DOHH2 (cell line): Measurements from ENCODE around the gene GRIN2D.

ENCODE experiments used
- H3F3A ChIP-seq: fragments of 200-600 bp; sonication (generic), shearing (Covaris generic); 2 replicates; pipeline ENCODE4 v1.6.0; 2016; ENCODE audit warnings: antibody characterized with exemption, mild to moderate bottlenecking; ENCODE audit not compliant: control insufficient read depth, insufficient read depth
- H3K27ac ChIP-seq: fragments of 200-600 bp; sonication (generic); 2 replicates; pipeline ENCODE4 v1.5.1; 2014; ENCODE audit warnings: low read depth, mild to moderate bottlenecking, low read length, moderate library complexity
- H3K27me3 ChIP-seq: fragments of 200-600 bp; sonication (generic); 2 replicates; pipeline ENCODE4 v1.6.1; 2014; ENCODE audit warnings: mild to moderate bottlenecking, low read length, mixed read lengths; ENCODE audit not compliant: control insufficient read depth
- H3K36me3 ChIP-seq: fragments of 200-600 bp; sonication (generic); 2 replicates; pipeline ENCODE4 v1.6.1; 2014; ENCODE audit warnings: mild to moderate bottlenecking, low read length, moderate library complexity, mixed read lengths; ENCODE audit not compliant: control insufficient read depth
- H3K4me1 ChIP-seq: fragments of 200-600 bp; sonication (generic); 2 replicates; pipeline ENCODE4 v1.6.1; 2014; ENCODE audit warnings: mild to moderate bottlenecking, low read length, mixed read lengths; ENCODE audit not compliant: control insufficient read depth
- H3K4me2 ChIP-seq: fragments of 200-600 bp; sonication (generic); 2 replicates; pipeline ENCODE4 v1.6.0; 2014; ENCODE audit warnings: mild to moderate bottlenecking, low read length, moderate library complexity
- H3K4me3 ChIP-seq: fragments of 200-600 bp; sonication (generic); 2 replicates; pipeline ENCODE4 v1.5.1; 2014; ENCODE audit warnings: mild to moderate bottlenecking, low read length, mixed read lengths
- H3K79me2 ChIP-seq: fragments of 200-600 bp; sonication (generic); 2 replicates; pipeline ENCODE4 v1.6.1; 2014; ENCODE audit warnings: mild to moderate bottlenecking, low read length, mixed read lengths; ENCODE audit not compliant: control insufficient read depth
- H3K9me2 ChIP-seq: fragments of 200-600 bp; sonication (generic); replicated peaks from 2 replicates; pipeline ENCODE4 v1.6.1; 2014; ENCODE audit warnings: mild to moderate bottlenecking, low read length, mixed read lengths; ENCODE audit not compliant: control insufficient read depth
- H3K9me3 ChIP-seq: fragments of 200-600 bp; sonication (generic); 2 replicates; pipeline ENCODE4 v1.6.1; 2014; ENCODE audit warnings: antibody characterized with exemption, low read length, mixed read lengths; ENCODE audit not compliant: control insufficient read depth, insufficient read depth
- H4K20me1 ChIP-seq: fragments of 200-600 bp; sonication (generic); 2 replicates; pipeline ENCODE4 v1.6.0; 2014; ENCODE audit warnings: low read depth, mild to moderate bottlenecking, antibody characterized with exemption, low read length, moderate library complexity; ENCODE audit not compliant: control insufficient read depth, insufficient read depth
- CTCF ChIP-seq: fragments of 200-600 bp; sonication (generic); IDR thresholded peaks from one replicate; pipeline ENCODE4 v1.5.1; 2014; ENCODE audit warnings: antibody characterized with exemption, mild to moderate bottlenecking, low read depth, low read length; ENCODE audit not compliant: poor library complexity, severe bottlenecking
- EZH2phosphoT487 ChIP-seq: fragments of 200-600 bp; sonication (generic); IDR thresholded peaks from 2 replicates; pipeline ENCODE4 v1.6.1; 2017; ENCODE audit warnings: borderline replicate concordance, mild to moderate bottlenecking, antibody characterized with exemption, low read length, moderate library complexity, mixed read lengths

GRIN2D gene

GRCh38 chr19:48348045-48348444 lies 45.4 kb upstream of the GRIN2D start:
- Histone ChIP-seq H3K4me1 (no peaks in the 10 kb centered on the region), H3K27ac (no peak overlapping the region), H3K9me3 (no peaks in the 10 kb centered on the region), H3K36me3 (no peaks in the 10 kb centered on the region), H4K20me1 (0 out of 2 replicates have a peak, but pooled peaks cover 4% of the 10 kb centered on the region), H3K4me3 (no peak overlapping the region), H3K27me3 (no peaks in the 10 kb centered on the region), H3K9me2 (no peaks in the 10 kb centered on the region), H3K79me2 (no peaks in the 10 kb centered on the region), H3F3A (no peaks in the 10 kb centered on the region), H3K4me2 (no peak overlapping the region)
- no peak for TF ChIP-seq CTCF
- TF ChIP-seq EZH2phosphoT487: no peak

- no peaks in the 10 kb centered on the region for H3K27me3 ChIP-seq
- H3K9me3 ChIP-seq: no peaks in the 10 kb centered on the region
- no peak for TF ChIP-seq EZH2phosphoT487
- no peak for TF ChIP-seq CTCF
- no peak overlapping the region for H3K27ac ChIP-seq
- 0 out of 2 replicates have a peak, but pooled peaks cover 4% of the 10 kb centered on the region for H4K20me1 ChIP-seq
- H3K4me2 ChIP-seq: no peak overlapping the region
- H3K79me2 ChIP-seq: no peaks in the 10 kb centered on the region
- no peaks in the 10 kb centered on the region for H3F3A ChIP-seq
- H3K4me1 ChIP-seq: no peaks in the 10 kb centered on the region
- no peaks in the 10 kb centered on the region for H3K9me2 ChIP-seq
- H3K36me3 ChIP-seq: no peaks in the 10 kb centered on the region
- no peak overlapping the region for H3K4me3 ChIP-seq
Measured at GRCh38 chr19:48348737-48349136, 44.7 kb upstream of the GRIN2D start.

GRCh38 chr19:48350856-48351255 lies 42.6 kb upstream of the GRIN2D start:
- Histone ChIP-seq H3K4me3 (no peak overlapping the region), H3K79me2 (no peaks in the 10 kb centered on the region), H3K9me2 (no peaks in the 10 kb centered on the region), H3K36me3 (no peaks in the 10 kb centered on the region), H3K9me3 (no peaks in the 10 kb centered on the region), H4K20me1 (0 out of 2 replicates have a peak, but pooled peaks cover 4% of the 10 kb centered on the region), H3K4me1 (no peaks in the 10 kb centered on the region), H3K27me3 (no peaks in the 10 kb centered on the region), H3K4me2 (no peak overlapping the region), H3F3A (no peaks in the 10 kb centered on the region), H3K27ac (no peak overlapping the region)
- TF ChIP-seq CTCF: no peak
- TF ChIP-seq EZH2phosphoT487: no peak

- H3K9me2 ChIP-seq: no peaks in the 10 kb centered on the region
- H3K27ac ChIP-seq: no peak overlapping the region
- H4K20me1 ChIP-seq: 0 out of 2 replicates have a peak, but pooled peaks cover 4% of the 10 kb centered on the region
- no peak overlapping the region for H3K4me3 ChIP-seq
- H3K27me3 ChIP-seq: no peaks in the 10 kb centered on the region
- no peak for TF ChIP-seq EZH2phosphoT487
- TF ChIP-seq CTCF: peak; percentile 97
- H3K4me1 ChIP-seq: no peaks in the 10 kb centered on the region
- H3K4me2 ChIP-seq: no peak overlapping the region
- no peaks in the 10 kb centered on the region for H3K36me3 ChIP-seq
- H3K79me2 ChIP-seq: no peaks in the 10 kb centered on the region
- no peaks in the 10 kb centered on the region for H3K9me3 ChIP-seq
- H3F3A ChIP-seq: no peaks in the 10 kb centered on the region
Measured at GRCh38 chr19:48351341-48351752, 42.1 kb upstream of the GRIN2D start.
